Embryonic facial prominence (tissue), 1 donor: ENCODE results near the gene NDRG2.

Experiments
- DNase-seq: peaks from one replicate; pipeline ENCODE4 v3.0.0-alpha.2; 2016; ENCODE audit errors: extremely low spot score

NDRG2 gene

DNA sequence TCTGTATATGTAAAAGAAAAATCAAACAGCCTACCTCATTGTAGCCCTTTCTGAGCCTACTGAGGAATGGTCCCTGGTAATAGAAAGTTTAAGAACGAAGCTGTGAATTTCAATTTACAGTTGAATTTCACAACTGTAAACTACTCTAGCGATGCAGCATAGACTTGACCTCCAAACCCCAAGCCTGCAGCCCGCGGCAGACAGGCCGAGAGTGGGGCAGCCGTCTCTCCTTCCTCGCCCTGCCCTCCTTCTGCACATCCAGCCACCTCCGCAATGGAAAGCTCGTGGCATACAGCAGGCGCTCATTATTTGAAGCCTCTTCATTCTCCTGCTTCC is 54.2 kb downstream of the NDRG2 start:
- no peak for DNase-seq

DNA sequence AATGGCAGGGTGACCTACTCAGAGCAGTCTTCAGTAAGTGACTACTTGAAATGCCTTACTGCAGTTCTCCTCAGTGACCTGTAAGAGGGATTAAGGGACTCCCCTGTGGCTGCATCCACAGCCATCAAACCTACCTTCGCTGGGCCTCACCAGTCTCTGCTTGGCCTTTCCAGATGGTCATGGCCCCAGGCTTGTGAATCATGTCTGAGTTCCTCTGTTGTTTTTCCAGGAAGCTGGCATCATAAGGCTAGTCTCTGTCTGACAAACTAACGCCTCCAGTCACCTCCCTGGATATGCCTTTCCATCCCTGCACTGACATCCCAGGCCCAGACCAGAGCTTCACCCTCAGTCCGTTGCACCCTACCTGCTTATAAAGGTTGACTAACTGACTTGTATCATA is 55.5 kb downstream of the NDRG2 start:
- DNase-seq, result no peak
